Kidney tubule cell (primary cell): ENCODE measurements around the gene TNFAIP8L1.
A peak's percentile ranks its signal among the peaks of the same experiment; 100 is the strongest.

Experiments
- DNase-seq: peaks from one replicate; pipeline ENCODE4 v3.0.0-alpha.2; 2018; ENCODE audit warnings: low spot score

The TNFAIP8L1 gene

DNA sequence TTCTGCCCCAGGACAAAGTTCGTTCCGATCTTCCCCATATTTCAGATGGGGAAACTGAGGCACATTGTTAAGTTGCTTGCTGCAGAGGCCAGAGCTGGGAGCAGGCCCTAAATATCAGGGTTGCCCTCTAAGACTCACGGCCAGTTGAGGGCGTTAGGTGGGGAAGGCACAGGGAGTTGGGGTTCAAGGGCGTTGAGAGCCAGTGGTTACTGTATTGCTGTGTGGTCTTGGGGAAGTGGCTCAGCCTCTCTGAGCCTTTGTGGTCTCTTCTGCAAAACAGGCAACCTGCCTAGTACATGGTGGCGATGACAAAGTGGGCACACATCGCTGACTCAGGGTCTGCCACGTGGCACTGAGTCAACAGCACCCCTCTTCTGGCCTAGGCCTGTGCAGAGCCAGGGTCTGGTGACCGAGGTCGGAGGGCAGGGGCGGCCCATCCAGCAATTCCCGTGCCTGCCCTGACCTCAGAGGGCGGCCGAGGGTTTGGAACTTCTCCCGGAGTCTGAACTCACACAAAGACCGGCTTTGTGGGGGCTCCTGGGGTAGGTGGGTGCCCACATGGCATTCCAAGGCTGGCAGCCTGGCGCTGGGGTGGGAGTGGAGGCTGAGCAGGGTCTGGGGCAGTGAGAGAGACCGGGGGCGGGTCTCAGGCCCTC is 10.2 kb downstream of the TNFAIP8L1 start:
- DNase-seq = no peak

DNA sequence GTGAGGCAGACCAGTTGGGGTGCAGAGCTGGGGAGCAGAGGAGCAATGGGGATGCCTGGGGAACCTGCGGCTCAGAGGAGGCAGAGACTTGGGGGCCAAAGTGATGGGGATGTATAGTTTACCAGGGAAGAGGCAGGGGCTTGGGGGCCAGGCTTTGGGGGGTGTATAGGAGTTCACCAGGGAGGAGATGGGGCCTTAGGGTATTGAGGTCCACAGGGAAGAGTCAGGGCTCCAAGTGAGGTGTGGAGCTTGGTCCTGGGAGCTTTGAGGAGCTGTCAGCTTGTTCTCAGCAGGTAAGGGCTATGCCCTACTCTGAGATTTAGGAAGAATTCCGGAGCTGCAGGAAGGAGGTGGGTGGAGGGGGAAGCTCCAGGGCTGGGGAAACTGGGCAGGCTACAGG is 10.8 kb downstream of the TNFAIP8L1 start:
- DNase-seq = no peak

DNA sequence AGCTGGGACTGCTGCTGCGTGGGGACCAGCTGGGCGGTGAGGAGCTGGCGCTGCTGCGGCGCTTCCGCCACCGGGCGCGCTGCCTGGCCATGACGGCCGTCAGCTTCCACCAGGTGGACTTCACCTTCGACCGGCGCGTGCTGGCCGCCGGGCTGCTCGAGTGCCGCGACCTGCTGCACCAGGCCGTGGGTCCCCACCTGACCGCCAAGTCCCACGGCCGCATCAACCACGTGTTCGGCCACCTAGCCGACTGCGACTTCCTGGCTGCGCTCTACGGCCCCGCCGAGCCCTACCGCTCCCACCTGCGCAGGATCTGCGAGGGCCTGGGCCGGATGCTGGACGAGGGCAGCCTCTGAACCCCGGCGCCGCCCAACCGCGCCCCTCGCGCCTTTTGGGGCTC is 12.8 kb downstream of the TNFAIP8L1 start:
- no peak for DNase-seq

DNA sequence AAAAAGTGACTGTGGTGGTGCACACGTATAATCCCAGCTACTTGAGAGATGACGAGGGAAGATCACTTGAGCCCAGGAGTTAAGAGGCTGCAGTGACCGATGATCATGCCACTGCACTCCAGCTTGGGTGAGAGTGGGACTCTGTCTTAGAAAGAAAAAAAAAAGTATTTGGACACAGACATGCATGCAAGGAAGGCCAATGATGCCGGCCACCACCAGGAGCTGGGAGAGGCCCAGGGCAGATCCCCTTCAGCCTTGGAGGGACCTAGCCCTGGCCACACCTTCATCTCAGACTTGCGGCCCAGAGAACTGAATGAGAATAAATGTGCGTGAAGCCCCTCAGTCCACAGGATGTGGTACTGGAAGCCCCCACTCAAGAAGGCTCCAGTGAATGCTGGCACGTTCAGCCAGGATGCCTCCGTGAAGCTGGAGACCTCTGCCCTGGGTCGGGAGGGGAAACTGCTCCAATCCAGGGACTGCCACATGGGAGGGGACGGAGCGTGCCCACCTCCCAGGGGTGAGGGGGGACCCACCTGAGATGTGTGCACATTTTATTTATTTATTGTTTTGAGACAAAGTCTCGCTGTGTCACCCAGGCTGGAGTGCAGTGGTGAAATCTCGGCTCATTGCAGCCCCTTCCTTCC is 14.6 kb downstream of the TNFAIP8L1 start:
- no peak for DNase-seq

DNA sequence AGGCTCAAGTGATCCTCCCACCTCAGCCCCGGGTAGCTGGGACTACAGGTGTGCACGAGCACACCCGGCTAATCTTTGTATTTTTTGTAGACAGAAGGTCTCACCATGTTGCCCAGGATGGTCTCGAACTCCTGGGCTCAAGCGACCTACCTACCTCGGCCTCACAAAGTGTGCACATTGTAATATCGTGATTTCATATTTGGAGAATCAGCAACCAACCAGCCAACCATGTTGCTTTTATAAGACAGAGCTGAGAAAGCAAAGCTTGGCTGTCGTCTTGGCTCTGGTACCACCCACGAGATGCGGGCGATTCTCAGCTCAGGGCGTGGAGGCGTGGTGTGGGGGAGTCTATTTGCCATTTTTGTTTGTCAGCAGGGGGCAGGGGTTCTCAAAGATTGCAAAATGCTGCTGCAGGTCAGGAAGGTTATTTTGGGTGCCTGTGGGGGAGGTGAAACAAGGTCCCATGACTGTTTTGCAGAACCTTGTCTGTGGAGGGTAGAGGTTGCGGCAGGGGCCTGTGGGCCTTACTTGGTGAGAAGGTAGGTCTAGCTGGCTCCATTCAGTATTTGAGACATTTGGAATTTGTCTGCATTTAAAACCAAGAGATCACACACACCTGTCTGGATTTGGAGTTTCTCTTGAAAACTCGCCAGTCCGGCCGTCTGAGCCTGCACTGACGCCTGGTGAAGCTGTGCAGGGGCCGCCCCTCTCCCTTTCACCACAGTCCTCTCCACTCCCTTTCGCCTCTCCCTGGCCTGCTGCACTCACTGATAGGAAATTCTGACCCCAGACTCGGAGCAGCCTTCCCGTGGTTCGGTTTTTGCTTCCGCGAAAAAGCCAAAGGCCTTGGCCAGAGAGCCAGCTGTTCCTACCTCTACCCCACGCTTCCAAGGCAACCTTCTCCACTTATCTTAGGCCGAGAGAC is 15.4 kb downstream of the TNFAIP8L1 start:
- no peak for DNase-seq

DNA sequence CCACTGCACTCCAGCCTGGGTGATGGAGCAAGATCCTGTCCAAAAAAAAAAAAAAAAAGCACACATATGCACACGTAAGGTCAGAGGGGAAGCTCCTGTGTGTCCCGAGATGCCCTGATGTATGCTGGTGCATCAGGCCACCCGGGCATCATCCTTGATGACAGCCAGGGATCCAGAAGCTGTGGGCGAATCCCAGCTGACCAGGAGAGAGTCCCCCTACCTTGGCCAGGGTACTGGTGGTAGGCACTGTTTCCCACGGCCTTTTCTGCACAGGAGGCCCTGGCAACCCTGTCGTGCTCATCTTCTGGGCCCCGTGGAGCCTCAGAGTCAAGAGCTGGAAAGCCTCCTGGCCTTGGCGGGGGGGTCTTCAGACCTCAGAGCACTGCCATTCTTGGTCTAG is 16.8 kb downstream of the TNFAIP8L1 start:
- DNase-seq = no peak

DNA sequence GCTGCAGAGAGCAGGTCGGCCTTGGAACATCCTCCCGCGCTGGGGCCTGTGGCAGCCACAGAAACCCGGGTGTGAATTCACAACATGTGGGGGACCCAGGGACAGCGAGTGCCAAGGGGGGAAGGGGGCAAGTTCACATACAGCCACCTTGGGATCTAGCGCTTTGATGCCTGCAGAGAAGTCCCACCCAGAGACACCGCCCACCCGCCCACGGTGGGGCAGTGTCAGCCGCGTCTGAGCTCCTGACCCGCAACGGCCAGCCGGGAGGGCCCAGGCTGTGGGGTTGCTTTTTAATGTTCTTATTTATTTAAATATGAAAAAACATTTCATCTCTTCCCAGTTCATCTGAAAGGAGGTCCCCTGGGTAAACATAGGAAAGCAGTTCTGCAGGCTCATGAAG is 17.9 kb downstream of the TNFAIP8L1 start:
- no peak for DNase-seq

DNA sequence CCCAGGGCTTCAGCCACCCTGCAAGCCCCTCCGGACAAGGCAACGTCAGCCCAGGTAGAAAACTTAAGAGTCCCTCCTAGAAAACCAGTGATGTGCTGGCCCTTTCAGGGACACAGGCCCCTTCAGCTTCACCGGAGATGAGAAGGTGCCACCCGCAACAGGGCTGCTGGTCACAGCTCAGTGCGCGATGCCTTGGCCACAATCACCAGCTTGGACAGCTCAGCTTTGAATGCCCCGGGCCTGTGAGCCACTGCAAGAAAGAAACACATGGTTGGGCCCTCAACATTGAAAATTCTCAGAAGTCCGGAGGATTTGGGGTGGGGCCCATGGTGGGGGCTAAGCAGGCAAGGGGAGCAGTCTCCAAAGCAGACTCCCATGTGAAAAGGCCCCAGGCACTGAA is 18.5 kb downstream of the TNFAIP8L1 start:
- no peak for DNase-seq

DNA sequence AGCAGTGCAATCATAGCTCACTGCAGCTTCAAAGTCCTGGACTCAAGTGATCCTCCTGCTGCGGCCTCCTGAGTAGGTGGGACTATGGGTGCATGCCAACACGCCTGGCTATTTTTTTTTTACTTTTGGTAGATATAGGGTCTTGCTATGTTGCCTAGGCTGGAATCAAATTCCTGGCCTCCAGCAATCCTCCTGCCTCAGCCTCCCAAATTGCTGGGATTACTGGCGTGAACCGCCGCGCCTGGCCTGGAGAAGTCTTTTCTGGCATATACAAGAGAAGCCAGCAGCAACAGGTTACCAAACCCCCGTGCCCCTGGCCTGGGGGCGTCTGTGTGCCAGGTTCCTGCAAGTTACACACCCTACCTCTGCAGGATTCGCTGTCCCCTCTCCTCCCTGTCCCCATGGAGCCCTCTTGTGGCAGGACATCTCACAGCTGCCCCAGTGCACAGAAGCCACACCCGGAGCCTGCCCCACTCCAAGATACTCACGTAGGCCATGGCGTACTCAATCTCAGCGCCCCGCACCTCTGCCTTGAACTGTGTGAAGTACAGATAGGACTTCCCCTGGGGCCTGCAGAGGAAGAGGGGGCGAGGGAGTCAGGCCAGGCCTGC is 21.0 kb downstream of the TNFAIP8L1 start:
- DNase-seq = no peak

DNA sequence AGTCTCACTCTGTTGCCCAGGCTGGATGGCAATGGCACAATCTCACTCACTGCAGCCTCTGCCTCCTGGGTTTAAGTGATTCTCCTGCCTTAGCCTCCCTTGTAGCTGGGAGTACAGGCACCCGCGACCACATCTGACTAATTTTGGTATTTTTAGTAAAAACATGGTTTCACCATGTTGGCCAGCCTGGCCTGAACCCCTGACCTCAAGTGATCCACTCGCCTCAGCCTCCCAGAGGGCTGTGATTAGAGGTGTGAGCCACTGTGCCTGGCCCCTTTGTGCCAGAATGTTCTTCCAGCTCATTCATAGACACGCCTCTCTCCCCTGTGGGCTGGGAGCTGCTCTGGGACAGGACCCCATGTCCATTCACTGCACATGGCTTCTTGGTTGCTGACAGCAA is 21.7 kb downstream of the TNFAIP8L1 start:
- no peak for DNase-seq

DNA sequence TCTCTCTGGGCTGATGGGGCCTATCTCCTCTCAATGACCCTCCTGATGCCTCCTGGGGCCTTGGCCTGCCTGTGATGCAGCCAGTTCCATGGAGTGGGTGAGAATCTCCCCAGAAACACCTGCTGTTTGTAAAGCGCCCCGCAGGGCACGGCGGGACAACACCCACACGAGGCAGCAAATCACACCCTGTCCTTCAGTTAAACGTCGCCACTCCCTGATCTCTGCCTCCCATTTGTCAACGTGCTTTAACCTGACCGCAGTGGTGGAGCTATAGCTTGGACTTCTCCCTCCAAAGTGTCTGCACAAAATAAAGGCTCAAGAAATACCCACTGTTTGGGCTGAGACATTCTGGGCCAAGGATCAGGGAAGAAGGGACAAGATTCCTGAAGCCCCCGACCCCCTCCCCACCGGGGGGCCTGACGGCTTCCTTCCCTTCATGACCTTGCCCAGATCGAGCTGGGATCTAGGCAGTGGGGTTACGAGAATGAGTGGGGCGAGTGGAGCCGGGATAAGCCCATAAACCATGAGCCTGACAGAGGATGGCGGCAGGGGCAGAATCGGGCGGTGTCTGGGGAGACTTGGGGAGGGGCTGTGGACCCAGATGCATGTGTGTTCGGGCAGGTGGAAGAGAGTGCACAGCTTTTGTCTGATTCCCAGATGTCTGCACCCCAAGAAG is 22.8 kb downstream of the TNFAIP8L1 start:
- no peak for DNase-seq

DNA sequence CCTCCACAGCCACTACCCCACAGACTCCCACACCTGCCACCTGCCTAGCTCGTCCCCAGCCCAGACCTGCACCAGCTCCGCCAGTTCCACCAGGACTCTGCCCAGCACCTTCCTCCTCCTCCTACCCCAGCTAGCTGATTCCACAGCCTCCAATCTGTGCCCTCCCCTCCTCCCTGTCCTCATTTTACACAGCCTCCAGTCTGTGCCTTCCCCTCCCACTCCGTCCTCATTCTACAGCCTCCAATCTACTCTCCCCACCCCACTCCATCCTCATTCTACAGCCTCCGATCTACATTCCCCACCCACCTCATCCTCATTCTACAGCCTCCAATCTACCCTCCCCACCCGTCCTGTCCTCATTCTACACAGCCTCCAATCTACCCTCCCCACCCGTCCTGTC is 23.5 kb downstream of the TNFAIP8L1 start:
- DNase-seq = no peak

DNA sequence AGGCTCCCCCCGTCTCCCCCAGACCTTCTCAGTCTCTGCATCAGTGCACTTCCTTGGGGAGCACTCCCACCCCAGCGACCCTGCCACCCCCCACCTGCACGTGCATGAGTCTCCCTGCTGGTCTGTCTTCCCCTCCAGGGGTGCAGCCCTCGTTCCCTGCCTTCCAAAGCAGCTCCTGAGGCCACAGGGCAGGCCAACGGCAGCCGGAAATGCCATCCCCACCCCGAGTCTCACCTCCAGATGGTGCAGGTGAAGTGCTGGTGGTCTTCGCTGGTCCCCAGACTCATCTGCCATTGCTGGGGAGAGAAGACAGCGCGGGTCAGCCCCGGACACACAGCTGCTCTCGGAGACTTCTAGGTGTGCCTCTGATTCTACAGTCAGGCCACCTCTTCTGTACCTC is 25.3 kb downstream of the TNFAIP8L1 start:
- no peak for DNase-seq

DNA sequence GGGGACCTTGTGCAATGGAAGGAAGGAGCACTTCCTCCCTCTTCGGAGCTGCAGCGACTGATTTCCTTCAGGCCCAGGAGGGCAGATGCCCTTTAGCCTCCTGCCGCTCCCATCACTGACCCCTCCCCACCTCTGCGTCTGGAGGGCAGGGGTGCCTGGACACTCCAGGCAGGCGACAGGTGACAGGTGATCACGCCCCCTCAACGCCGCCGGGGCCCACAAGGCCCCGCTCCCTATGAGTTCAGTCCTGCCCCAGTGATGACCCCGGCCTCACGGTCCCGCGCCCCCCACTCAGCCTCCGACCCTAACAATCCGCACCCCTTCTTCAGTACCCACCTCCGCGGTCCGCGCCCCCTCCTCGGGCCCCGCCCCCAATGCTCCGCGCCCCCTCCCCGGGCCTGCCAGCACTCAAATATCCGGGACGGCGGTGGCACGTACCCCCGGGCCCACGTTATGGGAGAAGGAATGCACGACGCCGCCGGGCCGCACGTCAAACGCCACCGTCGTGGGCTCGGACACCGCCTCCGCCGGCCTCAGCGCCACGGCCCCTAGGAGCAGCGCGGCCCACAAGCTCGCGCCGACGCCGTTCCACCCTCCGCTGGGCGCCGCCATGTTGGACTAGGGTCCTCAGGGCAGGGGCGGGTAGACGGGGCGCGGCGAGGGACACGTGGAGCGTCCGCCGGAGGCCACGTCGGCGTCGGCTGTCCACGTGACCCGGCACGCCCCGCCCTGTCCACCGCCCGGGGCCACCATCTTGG is 30.6 kb downstream of the TNFAIP8L1 start, which contains the start of gene MYDGF:
MYDGF (minus strand) TSS at position 620 of the 758 bp plus-strand sequence; CDS start at position 612, 8 bp downstream.
- DNase-seq = peak; percentile 90

DNA sequence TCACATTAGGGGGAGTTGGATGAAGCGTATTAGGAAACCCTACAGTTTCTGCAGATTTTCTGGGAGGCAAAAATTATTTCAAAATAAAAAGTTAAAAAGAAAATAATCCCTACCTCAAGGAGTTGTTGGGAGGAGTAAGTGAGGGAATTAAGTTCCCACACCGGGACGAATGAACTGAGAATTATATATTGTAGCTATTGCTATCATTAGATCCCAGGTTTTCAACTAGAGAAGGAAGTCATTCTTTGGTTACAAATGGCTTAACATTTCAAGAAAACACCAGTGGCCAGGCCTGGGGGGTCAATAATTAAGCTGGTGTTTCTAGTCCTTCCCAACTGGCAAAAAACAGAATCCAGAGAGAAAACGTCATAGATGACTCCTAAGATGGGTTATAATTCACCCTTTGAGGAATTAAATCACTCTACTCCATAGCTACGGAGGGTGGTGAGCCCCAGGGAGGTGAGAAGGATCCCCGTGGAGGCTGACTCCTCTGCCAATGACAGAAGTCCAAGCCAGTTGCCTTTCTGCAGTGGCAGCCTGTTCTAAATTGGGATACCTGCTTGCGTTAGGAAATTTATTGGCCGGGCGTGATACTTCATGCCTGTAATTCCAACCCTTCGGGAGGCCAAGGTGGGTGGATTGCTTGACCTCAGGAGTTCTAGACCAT is 32.0 kb downstream of the TNFAIP8L1 start:
- DNase-seq = peak; percentile 82

DNA sequence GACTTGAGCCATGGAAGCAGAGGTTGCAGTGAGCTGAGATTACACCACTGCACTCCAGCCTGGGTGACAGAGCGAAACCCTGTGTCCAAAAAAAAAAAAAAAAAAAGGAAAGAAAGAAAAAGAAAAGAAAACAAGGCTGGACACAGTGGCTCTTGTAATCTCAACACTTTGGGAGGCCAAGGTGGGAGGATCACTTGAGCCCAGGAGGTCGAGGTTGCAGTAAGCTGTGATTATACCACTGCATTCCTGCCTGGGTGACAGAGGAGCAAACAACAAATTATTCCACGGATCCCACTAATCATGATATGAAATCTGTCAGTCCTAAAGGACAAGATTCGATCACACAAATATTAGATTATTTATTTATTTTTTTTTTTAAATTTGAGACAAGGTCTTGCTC is 33.9 kb downstream of the TNFAIP8L1 start:
- no peak for DNase-seq

DNA sequence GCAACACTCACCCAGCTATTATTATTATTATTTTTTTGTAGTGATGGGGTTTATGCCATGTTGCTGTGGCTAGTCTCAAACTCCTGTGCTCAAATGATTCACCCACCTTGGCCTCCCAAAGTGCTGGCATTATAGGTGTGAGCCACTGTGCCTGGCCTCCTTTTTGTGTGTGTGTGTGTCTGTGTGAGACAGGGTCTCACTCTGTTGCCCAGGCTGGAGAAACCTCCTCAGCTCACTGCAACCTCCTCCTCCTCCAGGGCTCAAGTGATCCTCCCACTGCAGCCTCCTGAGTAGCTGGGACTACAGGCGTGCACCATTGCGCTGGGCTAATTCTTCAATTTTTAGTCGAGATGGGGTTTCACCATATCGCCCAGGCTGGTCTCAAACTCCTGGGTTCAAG is 34.4 kb downstream of the TNFAIP8L1 start:
- peak; percentile 22 for DNase-seq

DNA sequence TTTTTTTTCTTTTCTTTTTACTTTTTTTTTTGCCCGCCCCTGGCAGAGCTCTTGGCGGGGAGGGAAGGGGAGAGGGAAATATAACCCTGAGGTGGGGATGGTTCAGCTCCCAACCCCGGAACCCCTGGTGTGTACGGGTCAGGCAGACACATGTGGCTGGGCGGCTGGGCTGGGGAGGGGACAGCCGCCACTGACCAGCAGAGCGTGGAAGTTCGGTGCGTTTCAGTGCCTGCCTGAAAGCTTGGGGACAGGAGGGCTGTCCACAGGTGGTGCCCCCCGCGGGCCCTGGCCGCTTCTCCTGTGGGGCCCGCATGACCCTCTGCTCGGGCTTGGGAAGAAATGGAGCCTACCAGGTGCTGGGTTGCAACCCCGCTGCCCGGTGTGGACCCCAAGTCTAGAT is 36.0 kb downstream of the TNFAIP8L1 start:
- no peak for DNase-seq

DNA sequence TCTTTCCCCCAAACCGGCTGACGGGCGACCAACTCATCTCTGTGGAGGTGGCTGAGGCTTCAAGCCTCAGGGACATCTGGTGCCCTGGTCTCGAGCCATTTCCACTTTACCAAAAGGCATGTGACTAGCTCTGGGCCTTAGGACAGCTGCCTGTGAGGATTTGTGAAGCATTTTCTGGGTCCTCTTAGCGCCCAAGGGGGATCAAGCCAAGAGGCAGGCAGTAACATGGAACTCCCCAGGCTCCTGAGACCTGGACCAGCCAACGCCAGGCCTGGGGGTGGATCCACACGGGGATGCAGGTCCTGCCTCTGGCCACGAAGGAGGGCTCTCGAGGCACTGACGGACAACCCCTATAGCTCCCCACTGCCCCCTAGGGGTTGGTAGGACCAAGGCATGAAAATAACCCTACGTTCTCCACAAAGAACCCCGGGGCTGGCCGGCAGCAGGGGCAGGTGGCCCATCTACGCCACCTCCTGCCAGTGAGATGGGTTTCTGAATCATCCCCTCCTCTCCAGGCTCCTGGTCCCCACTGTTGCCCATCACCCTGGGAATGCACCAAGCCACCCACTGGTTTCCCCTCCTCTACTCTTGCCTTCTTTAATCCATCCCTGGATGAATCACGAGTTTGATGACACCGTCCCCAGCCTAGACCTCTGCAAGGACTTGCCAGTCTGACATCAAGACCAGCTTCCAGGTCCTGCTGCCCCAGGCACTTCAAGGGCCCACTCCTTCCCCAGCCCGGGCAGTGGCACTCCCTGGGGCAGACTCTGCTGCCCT is 37.8 kb downstream of the TNFAIP8L1 start:
- DNase-seq = peak; percentile 32
